Endodermal cell (in vitro differentiated cells): ENCODE measurements around the gene TSPAN9. TPM values are rescaled to one million over a fixed set of nuclear protein-coding genes. Genes with fewer than 3 reads are reported as not detected.
A peak's percentile ranks its signal among the peaks of the same experiment; 100 is the strongest.

Experiments used
- DNase-seq: peaks from one replicate; pipeline ENCODE4 v3.0.0-alpha.2; 2017
- H3K27ac ChIP-seq: 2 replicates; pipeline ENCODE4 v1.5.1; 2013; ENCODE audit warnings: mild to moderate bottlenecking, low read depth, low read length, moderate library complexity
- H3K27me3 ChIP-seq: 2 replicates; pipeline ENCODE4 v1.6.1; 2013; ENCODE audit warnings: mild to moderate bottlenecking, low read length, moderate library complexity; ENCODE audit not compliant: insufficient read depth, control insufficient read depth, poor library complexity, severe bottlenecking
- H3K36me3 ChIP-seq: 2 replicates; pipeline ENCODE4 v1.7.0; 2013; ENCODE audit warnings: mild to moderate bottlenecking, low read length, moderate library complexity; ENCODE audit not compliant: control insufficient read depth, insufficient read depth
- H3K4me1 ChIP-seq: one replicate; pipeline ENCODE4 v1.7.0; 2013; ENCODE audit warnings: low read length; ENCODE audit not compliant: control insufficient read depth, insufficient read depth
- H3K4me3 ChIP-seq: 2 replicates; pipeline ENCODE4 v1.5.1; 2013; ENCODE audit warnings: mild to moderate bottlenecking, low read length, moderate library complexity
- H3K9ac ChIP-seq: 2 replicates; pipeline ENCODE4 v1.6.1; 2013; ENCODE audit warnings: mild to moderate bottlenecking, low read length, moderate library complexity; ENCODE audit not compliant: poor library complexity, severe bottlenecking; ENCODE audit errors: extremely low read depth
- H3K9me3 ChIP-seq: 2 replicates; pipeline ENCODE4 v1.6.1; 2013; ENCODE audit warnings: mild to moderate bottlenecking, low read length, moderate library complexity; ENCODE audit not compliant: control insufficient read depth
- H3K27ac Mint-ChIP-seq: 2 replicates; pipeline ENCODE4 v1.8.0; 2020; ENCODE audit warnings: mixed read lengths
- H3K27me3 Mint-ChIP-seq: 2 replicates; pipeline ENCODE4 v1.8.0; 2021; ENCODE audit warnings: mild to moderate bottlenecking, mixed read lengths; ENCODE audit not compliant: insufficient read depth
- H3K36me3 Mint-ChIP-seq: 2 replicates; pipeline ENCODE4 v1.8.0; 2020; ENCODE audit warnings: low read depth, mixed read lengths
- H3K4me1 Mint-ChIP-seq: 2 replicates; pipeline ENCODE4 v1.8.0; 2020; ENCODE audit warnings: mixed read lengths
- H3K4me3 Mint-ChIP-seq: 2 replicates; pipeline ENCODE4 v1.8.0; 2020; ENCODE audit warnings: mild to moderate bottlenecking, moderate library complexity, mixed read lengths
- H3K9me3 Mint-ChIP-seq: 2 replicates; pipeline ENCODE4 v1.8.0; 2020; ENCODE audit warnings: mild to moderate bottlenecking, mixed read lengths
- CTCF ChIP-seq: fragments of 200-600 bp; sonication (generic); conservative IDR thresholded peaks from 2 replicates; pipeline ENCODE4 v1.5.0; 2021; ENCODE audit warnings: antibody characterized with exemption, mild to moderate bottlenecking
- WGBS, 2 experiments: methylation state at CpG; one replicate each; pipeline versions ENCODE4 v1.1.5 to v1.1.7; 2013; ENCODE audit warnings: missing lambda C conversion rate in 2 of 2, mixed read lengths in 1 of 2; ENCODE audit not compliant: insufficient coverage in 1 of 2, insufficient read length in 1 of 2; 5-methylcytosine and 5-hydroxymethylcytosine counted together
- total RNA-seq, 2 donors: library from RNA; stranded (reverse); fragmentation: NEBNext Ultra II Directional in 1 of 2; extraction: Animal tissue kit (Norgen Biotek cat#: 25700) in 1 of 2; gene quantifications; 2 replicates in 1 of 2; 3 replicates in 1 of 2; pipeline ENCODE4 v1.2.1, GENCODE V29; 2021

Gene TSPAN9
- total RNA-seq, 2 donors from 2014 or later = 31.9 to 80.8 TPM

- Mint-ChIP-seq H3K9me3 (no peaks in the 10 kb centered on the region), H3K27me3 (no peaks in the 10 kb centered on the region), H3K4me3 (no peak overlapping the region), H3K4me1 (peaks cover 5% of the 10 kb centered on the region), H3K36me3 (peaks cover 26% of the 10 kb centered on the region), H3K27ac (no peak overlapping the region)
- Histone ChIP-seq H3K27me3 (no peaks in the 10 kb centered on the region), H3K4me1 (no peaks in the 10 kb centered on the region), H3K27ac (no peak overlapping the region), H3K4me3 (no peak overlapping the region), H3K9me3 (no peaks in the 10 kb centered on the region), H3K36me3 (no peaks in the 10 kb centered on the region), H3K9ac (no peak overlapping the region)
- TF ChIP-seq CTCF = no peak
- 82 to 85% methylated on average over 2 to 7 of the region's 7 CpGs for WGBS, 2 experiments
- DNase-seq = no peak
Measured at GRCh38 chr12:3285570-3285969, 208.4 kb downstream of the TSPAN9 start.

- Mint-ChIP-seq H3K4me1 (peaks cover 5% of the 10 kb centered on the region), H3K27ac (no peak overlapping the region), H3K27me3 (no peaks in the 10 kb centered on the region), H3K36me3 (peaks cover 5% of the 10 kb centered on the region), H3K9me3 (no peaks in the 10 kb centered on the region), H3K4me3 (no peak overlapping the region)
- TF ChIP-seq CTCF = no peak
- Histone ChIP-seq H3K27me3 (no peaks in the 10 kb centered on the region), H3K9ac (no peak overlapping the region), H3K4me1 (no peaks in the 10 kb centered on the region), H3K27ac (peak overlapping the region; percentile 61), H3K36me3 (no peaks in the 10 kb centered on the region), H3K9me3 (no peaks in the 10 kb centered on the region), H3K4me3 (no peak overlapping the region)
- WGBS, 2 experiments = 94 to 98% methylated on average over 7 to 8 of the region's 8 CpGs
- no peak for DNase-seq
Measured at GRCh38 chr12:3288690-3289089, 211.5 kb downstream of the TSPAN9 start.

- DNase-seq = no peak
- 75 to 88% methylated on average over 7 to 9 of the region's 9 CpGs for WGBS, 2 experiments
- Mint-ChIP-seq H3K4me1 (peaks cover 7% of the 10 kb centered on the region), H3K36me3 (peaks cover 5% of the 10 kb centered on the region), H3K27ac (no peak overlapping the region), H3K27me3 (no peaks in the 10 kb centered on the region), H3K4me3 (no peak overlapping the region), H3K9me3 (no peaks in the 10 kb centered on the region)
- Histone ChIP-seq H3K27me3 (no peaks in the 10 kb centered on the region), H3K4me3 (no peak overlapping the region), H3K36me3 (no peaks in the 10 kb centered on the region), H3K9me3 (no peaks in the 10 kb centered on the region), H3K4me1 (no peaks in the 10 kb centered on the region), H3K9ac (peak overlapping the region; percentile 3), H3K27ac (no peak overlapping the region)
- no peak for TF ChIP-seq CTCF
Measured at GRCh38 chr12:3289702-3290101, 212.5 kb downstream of the TSPAN9 start.
